AG10803 (cell line): ENCODE results near the gene KDM4B.
A peak's percentile ranks its signal among the peaks of the same experiment; 100 is the strongest.

Experiments used
- DNase-seq: peaks from one replicate; pipeline ENCODE4 v3.0.0; 2010; ENCODE audit warnings: low read depth
- H3K4me3 ChIP-seq: 2 replicates; pipeline ENCODE4 v1.5.1; 2011; ENCODE audit warnings: mild to moderate bottlenecking, low read length, control low read depth
- CTCF ChIP-seq: conservative IDR thresholded peaks from 2 replicates; pipeline ENCODE4 v1.5.1; 2011; ENCODE audit warnings: mild to moderate bottlenecking, low read length, control low read depth, inconsistent platforms

The KDM4B gene

GRCh38 chr19:4976401-4977298, 7.7 kb downstream of the KDM4B start:
- DNase-seq: peak; percentile 98
- TF ChIP-seq CTCF: peak; percentile 74
- peak overlapping the region; percentile 37 for H3K4me3 ChIP-seq

- H3K4me3 ChIP-seq: no peak overlapping the region; the same call in none of the 2 replicates
- DNase-seq: peak; percentile 94
- no peak for TF ChIP-seq CTCF
These were observed 8.6 kb downstream of the KDM4B start for GRCh38 chr19:4977299-4978174.

GRCh38 chr19:4979211-4979807, 10.4 kb downstream of the KDM4B start:
- TF ChIP-seq CTCF: no peak

GRCh38 chr19:4980067-4980466, 11.2 kb downstream of the KDM4B start:
- H3K4me3 ChIP-seq: no peak overlapping the region
- no peak for TF ChIP-seq CTCF
- peak; percentile 43 for DNase-seq

More at GRCh38 chr19:4979211-4979807, 10.4 kb downstream of the KDM4B start:
- DNase-seq: no peak
- no peak overlapping the region for H3K4me3 ChIP-seq

- DNase-seq: no peak
- no peak overlapping the region for H3K4me3 ChIP-seq
- TF ChIP-seq CTCF: no peak
These were observed 12.1 kb downstream of the KDM4B start for GRCh38 chr19:4980838-4981680.

- no peak overlapping the region for H3K4me3 ChIP-seq
- DNase-seq: no peak
- TF ChIP-seq CTCF: no peak
These were observed 12.7 kb downstream of the KDM4B start for GRCh38 chr19:4981681-4981958.
